GM03348 (cell line): ENCODE results near the gene PCSK6.

Experiments used
- DNase-seq: peaks from one replicate; pipeline ENCODE4 v3.0.0; 2012; ENCODE audit warnings: low spot score

PCSK6 gene

DNA sequence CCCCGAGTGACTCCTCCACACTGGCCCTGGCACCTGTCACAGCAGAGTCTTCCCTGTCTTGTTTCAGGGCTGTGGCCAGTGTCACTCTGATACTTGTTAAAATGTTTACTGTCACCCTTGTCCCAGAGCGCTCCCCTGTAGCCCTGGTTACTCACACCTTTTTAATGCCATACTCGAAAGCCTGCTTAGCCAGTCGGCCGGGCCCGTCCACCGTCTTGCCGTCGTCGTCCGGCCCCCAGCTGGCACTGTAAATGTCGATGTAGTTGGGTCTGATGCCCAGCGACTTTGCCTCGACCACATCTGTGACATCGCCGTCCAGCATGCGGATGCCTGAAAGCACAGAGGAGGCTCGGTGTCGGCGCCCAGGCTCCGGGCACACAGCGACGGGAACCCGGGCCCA lies 91.3 kb downstream of the PCSK6 start:
- no peak for DNase-seq

DNA sequence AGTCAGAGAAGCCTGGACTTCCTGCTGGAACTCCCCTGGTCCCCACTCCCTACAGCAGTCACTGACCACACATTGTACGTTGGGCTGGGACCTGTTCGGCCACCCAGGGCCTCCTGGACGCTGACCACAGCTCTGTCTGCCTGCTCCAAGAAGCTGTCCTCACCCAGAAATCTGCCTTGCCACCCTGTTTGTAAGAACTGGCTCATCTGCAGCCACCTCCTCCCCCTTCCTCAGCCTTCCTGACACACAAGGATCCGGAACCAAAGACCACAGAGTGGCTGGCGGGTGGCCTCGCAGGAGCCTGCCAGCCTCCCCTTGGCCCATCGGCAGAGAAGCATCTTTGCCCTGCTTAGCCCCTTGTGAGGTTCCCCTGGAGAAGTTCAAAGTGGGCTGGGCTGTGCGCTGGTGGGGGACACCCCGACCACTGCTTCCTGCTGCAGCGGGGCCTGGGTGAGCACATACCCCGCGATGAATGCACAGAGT lies 91.9 kb downstream of the PCSK6 start:
- no peak for DNase-seq

DNA sequence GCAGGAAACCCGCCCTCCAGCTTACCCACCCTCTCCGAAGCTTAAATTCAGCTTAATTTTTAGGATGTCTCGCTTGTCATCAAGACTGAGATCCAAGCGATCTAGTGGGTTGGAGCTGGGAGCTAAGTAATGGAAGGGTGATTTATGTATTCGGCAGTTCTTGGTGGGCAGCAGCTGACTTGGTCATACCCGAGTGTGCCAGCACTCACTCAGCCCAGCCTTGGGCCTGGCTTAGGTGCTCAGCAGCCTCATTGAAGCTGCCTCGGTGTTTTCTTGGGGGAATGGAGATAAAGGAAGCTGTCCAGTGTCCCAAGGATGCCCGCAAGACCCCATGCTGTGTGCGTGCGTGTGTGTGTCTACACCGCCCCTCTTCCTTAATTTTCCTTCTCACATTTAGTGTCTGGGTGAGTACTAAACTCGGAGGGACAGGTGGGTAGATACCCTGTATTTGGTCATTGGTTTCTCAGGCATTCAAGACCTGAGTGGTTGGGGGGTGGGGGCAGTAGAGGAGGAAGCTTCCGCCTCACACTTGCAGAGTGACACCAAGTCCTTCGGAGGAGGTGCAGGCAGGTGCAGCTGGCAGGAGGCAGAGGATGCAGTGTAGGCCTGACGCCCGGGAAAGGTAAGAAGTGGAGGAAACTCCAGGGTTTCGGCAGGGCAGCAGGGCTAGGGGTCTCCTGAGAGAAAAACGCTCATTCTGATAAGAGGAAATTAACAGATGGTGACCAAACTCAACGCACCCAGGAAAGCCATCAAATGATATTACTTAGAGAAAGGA lies 92.8 kb downstream of the PCSK6 start:
- no peak for DNase-seq

DNA sequence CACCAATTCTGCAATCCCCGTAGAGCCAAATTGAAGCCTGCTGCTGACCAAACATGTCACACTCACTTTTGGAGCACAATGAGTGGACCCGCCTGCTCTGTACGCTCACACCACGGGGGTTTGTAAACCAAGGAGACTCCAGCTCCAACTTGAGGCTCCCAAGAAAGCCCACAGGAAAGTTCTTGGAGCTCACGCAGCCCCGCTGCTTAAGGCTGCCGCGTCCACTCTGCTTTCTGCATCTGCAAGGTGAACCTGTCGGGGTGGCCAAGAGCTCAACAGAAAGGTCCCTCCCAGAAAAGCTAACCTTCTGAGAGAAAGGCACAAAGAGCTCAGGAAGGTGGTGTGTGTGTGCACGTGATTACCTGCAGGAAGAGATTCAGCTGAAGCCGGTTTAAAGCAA lies 94.9 kb downstream of the PCSK6 start:
- DNase-seq: no peak

DNA sequence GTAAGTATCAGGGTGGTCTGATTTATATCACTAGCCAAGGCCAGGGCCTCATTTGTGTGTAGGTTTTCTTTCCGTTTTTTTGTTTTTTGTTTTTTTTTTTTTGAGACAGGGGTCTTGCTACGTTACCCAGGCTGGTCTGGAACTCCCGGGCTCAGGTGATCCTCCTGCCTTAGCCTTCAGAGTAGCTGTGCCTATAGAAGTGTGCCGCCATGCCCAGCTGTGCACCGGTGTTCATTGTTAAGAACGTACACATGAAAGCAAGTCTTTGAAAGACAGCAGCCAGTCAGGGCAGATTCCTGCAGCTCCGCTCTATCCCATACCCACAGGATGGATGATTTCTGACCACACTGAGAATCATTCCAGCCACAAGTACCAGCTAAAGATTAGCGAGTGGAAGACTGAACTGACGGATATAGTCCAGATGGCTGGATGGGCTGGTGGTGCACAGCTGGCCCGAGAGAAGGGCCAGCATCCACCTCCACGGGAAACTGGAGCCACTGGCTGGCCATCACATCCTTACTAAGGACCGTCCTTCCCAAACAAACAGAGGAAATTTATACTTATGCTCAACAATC lies 95.4 kb downstream of the PCSK6 start:
- DNase-seq: no peak

DNA sequence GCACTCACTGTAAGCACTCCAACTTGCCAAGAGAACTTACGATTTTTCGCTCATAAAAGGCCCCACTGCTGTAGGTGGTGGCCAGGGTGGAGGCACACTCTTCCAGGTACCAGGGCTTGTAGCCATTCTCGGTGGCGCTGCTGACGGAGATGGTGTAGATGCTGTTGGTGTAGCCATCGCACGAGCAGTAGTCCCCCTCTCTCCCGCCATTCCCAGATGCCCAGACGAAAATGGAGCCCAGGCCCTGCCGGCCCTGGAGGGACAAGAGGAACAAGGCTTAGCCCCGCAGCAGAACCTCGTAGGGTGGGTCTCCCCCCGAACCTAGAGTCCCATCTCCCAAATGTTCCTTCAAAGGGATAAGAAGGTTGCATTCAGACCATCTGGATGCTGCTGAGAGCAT lies 96.3 kb downstream of the PCSK6 start:
- DNase-seq: no peak

DNA sequence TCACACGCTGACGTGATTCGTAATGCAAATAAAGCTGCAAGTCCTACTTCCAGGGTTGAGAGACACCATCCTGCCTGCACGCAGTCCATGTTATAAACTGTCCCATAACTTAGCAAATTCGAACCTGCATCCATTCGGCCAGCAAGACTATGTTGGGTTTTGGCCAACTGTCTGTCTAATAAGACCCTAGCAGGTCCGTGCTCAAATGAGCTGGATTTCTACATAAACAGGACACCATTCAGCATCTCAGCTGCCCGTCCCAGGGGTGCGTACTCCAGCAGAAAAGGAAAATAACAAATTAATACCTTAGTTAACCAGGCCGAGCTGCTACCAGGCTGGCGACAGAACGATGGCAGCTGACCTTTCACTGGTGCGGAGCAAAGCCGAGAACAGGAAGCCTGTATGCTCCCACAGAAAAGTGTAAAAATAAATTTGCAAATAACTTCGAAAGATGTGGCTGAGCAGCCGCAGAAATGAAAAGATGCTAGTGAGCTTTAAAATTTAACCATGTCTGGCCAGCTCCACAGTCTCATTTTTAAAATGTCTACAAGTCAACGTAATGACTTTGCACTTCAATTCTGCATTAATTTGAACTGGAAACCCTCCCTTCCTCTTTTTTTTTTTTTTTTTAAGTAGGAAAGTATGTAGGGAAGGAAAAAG lies 97.4 kb downstream of the PCSK6 start:
- no peak for DNase-seq

DNA sequence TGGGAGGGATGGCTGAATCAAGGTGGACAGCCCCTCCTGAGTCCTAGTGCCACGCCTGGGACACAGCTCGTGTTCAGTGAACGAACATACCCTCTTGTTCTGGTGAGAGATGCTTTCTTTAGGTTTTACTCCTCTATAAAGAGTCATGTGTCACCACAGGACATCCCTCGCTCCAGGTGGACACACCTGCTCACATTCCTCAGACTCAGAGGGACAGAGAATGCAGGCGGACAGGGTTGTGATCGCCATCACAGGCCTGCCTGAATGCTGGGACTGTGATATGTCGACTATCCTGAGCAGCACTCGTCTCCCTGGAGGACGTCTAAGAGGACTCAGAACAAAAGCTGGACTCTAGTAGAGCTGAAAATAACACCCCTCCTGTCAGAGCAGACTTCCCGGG lies 98.1 kb downstream of the PCSK6 start:
- no peak for DNase-seq

DNA sequence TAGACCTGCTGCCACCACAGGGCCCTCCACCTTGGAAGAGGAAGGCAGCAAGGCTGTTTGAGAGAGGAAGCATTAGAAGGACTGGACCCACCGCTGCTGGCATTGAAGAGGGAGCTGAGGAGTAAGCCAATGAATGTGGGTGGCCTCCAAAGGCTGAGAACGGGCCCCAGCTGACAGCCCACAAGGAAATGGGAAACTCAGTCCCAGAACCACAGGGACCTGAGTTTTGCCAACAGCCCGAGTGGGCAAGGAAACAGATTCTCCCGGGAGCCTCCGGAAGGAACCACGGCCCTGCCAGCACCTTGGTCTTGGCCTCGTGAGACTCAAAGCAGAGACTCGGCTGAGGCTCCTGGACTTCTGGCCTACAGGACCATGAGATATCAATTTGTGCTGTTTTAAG lies 99.0 kb downstream of the PCSK6 start:
- no peak for DNase-seq

DNA sequence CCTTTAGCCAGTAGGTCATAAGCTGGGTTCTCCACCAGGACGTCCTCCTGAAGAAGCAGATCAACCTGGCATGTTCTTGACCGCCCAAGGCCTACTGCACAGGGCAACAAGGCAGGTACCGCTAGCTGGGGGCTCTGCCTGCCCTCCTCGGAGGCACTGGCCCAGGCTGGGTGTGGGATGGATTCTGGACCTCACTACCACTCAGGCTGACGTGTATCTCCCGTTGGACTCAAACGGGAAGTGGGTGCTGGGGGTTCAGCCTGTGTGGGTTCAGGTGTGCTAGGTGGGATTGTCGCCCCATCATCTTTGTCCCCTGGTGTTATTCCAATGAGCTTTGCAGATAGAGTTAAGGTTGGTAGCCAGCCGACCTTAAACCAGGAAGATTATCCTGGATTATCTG lies 99.4 kb downstream of the PCSK6 start:
- DNase-seq: no peak

DNA sequence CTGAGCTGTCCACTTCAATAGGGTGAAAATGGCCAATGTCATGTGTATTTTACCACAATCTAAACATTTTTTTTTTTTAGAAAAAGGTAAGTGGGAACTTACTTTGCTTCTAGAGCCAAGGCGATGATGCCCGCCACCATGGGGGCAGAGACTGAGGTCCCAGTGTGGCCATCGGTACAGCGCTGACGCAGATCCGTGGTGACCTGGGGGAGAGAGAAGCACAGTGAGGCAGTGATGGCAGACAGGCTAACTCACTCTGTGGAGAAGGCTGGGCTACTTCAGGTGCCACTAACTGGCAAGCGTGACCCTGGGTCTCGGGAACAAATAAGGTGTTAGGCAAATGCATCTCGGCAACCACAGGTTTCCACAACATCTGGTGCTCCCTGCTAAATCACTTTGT lies 100.1 kb downstream of the PCSK6 start:
- no peak for DNase-seq

DNA sequence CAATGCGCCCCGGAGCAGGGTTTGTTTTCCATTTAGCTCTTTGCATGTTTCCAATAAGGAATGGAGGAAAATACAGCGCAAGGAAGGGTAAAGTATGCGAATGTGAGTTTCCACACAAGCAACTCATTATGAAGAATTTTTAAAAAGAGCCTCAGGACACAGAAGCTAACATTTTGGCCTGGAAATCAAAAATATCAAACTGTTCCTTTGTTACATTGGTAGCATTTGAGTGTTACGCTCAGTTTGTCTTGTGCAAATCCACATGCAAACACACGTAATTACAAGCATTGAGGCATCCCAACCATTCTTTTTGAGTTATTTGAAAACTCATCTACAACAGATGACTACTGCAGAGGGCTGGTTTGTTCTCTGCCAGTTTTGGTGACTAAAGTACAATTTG lies 101.5 kb downstream of the PCSK6 start:
- no peak for DNase-seq

DNA sequence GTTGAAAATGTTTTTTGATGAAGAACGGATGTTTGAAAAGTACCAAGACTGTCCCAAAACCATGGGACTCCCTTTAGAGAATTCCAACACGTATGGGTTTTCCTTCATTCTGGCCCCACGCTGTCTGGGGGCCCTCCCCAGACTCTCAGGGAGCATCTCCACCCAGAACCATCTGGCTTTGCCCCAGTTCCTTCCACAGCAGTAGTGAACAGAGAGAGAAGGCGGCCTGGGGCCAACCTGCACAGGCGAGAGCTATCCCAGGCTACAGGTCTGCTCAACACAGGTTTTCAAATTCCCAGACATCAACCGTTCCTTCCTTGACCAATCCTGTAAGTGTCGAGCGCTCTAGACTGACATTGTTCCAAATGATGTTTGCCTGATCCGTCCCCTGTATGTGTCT lies 101.9 kb downstream of the PCSK6 start:
- no peak for DNase-seq

DNA sequence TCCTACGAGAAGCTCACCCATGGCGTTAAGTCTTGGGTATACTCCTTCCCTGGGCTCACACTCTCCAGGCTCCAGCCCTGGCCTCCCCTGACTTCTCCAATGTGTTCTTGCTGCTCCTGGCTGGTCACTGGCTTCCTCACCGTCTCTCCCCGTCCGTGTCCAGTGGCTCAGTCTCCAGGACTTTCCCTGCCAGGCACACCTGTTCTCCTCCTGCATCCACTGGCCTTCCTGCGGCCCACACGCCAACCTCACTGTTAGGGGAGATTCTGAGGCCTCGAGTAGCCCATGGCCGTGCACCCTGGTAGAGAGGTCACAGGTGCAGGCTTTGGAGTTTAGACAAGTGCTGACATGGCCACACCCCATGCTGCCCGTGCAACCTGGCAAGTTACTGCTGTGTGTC lies 102.5 kb downstream of the PCSK6 start:
- DNase-seq: no peak

DNA sequence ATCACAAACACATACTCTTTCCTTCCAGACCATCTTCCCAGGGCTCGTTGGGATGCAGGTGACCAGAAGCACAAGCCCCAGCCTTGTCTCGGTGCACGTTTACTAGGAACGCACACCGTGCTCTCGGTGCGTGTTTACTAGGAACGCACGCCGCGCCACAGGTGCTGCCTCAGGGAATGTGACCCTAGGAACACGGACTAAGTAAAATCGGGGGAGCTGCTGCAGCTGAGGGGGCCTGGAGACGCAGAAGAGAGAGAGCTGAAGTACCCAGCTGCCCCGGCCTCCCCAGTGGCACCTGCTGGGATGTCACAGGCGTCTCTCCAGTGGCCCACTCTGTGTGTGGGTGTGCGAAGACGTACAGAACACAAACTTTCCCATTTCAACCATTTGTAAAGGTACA lies 103.5 kb downstream of the PCSK6 start:
- DNase-seq: no peak

DNA sequence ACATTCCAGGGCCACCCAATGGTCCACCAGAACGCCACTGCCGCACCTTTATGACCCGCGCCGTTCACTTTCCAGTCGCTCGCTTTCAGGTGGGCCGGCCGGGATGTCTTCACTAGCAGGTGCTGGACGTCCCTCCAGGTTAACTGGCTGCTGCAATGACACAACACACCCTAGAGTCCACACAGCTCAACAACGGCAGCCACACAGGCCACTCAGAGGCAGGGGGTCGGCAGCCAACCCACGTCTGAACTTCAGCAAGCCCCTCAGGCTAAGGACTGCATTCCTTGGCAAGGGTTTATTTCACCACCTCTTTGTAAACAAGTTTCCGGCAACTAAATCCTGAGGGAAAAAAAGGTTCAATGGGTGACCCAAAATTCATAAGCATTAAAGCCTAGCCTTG lies 105.2 kb downstream of the PCSK6 start:
- no peak for DNase-seq

DNA sequence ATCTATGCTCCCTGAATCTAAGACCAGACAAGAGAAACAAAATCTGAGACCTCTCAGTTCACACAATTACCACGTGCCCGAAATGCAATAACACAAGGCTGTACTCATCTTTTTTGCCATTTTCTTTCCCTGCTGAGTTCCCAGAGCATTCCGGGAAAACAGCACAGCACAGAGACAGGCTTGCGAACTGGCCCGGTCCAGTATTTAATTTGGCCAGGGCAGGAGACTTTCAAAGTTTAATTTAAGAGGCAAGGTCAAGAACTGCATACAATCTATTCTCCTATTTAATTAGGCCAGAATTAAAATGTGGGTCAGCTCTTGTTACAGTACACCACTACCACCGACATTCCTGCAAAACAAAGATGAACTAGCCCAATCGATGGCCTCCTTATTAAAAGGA lies 107.0 kb downstream of the PCSK6 start:
- no peak for DNase-seq

DNA sequence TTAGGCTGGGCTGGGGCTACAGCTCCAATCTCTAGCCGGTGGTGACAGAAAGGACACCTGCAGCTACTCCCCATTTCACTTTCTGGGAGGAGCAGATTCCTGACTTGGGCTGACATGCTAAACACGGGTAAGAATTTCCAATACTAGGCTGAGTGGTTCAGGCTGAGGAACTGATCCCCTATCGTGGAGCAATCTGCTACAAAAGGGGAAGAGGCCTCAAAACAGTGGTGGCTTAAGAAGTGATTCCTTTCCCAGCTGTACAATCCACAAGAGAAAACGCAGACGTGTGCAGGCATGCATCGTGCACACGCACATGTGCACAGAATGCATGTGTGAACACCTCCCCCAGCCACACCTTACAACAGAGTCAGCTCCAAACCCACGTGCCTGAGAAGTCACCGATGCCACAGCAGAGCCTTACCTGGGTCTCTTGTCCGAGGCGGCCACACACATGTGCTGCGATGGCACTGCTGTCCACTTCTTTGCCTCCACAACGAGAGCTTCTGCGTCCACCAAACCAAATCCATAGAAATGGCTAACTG lies 107.8 kb downstream of the PCSK6 start:
- no peak for DNase-seq

DNA sequence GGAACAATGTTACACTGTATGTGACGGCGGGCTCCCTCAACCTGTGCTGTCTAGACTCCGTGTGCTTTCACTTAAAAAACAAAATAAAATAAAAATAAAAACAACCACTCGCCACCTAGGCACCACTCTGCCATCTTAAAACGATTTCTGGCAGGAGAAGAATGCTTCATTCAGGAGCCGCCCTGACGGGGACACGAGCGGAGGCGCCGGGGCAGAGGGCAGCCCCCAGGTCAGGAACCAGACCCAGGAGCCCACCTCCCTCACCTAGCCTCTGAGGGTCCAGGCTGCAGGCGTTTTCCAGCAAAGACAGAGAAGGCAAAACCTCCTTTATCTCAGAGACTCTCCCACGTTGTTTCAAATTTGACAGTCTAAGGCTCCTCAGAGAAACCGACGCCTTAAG lies 109.4 kb downstream of the PCSK6 start:
- no peak for DNase-seq

DNA sequence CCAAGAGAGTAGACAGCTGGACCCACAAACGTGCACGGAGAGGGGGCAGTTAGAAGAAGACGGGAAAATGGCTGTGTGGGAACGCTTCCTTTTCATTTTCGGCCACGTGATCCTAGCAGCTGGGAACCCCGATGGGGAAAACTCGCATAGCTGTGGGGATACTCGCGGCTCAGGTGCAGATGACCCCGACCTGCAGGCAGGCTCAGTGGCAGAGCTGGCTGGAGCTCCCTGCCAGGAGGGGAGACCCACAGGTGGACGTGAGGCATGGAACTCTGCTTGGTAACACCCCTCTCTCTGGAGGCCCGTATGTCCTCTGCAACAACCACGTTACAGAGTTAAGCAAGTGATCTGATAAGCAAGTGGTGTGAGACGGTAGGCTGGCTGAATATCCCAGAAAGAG lies 109.9 kb downstream of the PCSK6 start:
- DNase-seq: no peak

DNA sequence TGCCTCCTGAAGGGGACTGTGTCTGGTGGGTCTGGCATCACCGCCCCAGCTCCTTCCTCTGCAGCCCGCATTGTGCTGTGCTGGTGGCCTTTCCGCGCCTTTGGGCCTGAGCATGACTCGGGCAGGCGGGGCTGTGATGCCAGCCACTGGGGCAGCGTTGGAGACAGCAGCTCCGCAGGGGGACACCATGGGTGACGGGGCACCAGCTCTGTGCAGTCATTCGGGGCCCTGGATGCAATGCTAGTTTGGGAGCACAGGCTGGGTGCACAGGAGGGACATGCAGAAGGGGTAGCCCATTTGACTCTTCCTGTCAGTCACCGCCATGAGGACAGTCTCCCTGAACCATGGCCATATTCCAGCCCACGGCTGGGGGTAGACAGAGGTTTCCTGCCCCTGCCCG lies 110.6 kb downstream of the PCSK6 start:
- DNase-seq: no peak

DNA sequence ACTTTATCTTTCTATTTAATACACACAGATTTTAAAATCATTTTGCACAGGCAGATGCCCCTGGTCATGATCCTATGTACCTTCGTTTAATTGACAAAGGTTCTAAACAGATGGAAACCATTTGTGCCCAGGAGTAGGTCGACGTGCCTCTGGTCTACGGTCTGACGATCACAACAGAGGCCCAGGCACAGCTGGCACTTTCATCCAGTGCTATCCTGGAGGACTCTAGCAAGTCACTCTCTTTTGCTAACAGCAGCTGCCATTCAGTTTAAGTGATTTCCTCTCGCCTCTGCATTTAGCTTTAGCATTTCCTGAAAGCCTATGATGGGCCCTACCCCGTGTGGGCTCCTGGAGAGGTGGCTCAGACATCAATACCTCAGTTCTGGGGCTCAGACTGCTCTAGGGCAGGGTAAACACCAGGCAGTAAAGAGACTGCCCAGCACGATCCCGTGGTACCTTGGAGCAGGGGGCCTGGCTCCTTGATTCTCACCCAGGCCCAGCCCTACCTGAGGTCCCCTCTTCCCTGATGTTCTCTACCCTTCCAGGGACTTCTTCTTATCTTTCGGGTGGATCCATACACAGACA lies 111.2 kb downstream of the PCSK6 start:
- DNase-seq: no peak
